A549 (cell line): ENCODE results near the gene SPRR3.

ENCODE experiments used
- CEBPB ChIP-seq, 2 experiments: fragments of >200 bp in 1 of 2; sonication (Bioruptor Twin) in 1 of 2; formaldehyde crosslinking in 1 of 2; IDR thresholded peaks; 2 replicates each; pipeline ENCODE4 v1.6.1; 2012 to 2016
- CTCF ChIP-seq: fragments of >200 bp; sonication (Bioruptor Twin); formaldehyde crosslinking; IDR thresholded peaks from 3 replicates; pipeline ENCODE4 v1.5.1; 2016
- MAFK ChIP-seq: fragments of 450-650 bp; IDR thresholded peaks from 2 replicates; pipeline ENCODE4 v1.6.1; 2014; ENCODE audit not compliant: partially characterized antibody
- PHF8 ChIP-seq: fragments of 200-600 bp; sonication (generic); IDR thresholded peaks from 2 replicates; pipeline ENCODE4 v1.6.1; 2016; ENCODE audit warnings: low read depth, mild to moderate bottlenecking, antibody characterized with exemption, moderate library complexity, borderline replicate concordance
- POLR2A ChIP-seq: IDR thresholded peaks from 2 replicates; pipeline ENCODE4 v1.6.1; 2012; ENCODE audit warnings: mild to moderate bottlenecking, low read length
- ZFP36 ChIP-seq: fragments of 450-650 bp; IDR thresholded peaks from 2 replicates; pipeline ENCODE4 v1.6.1; 2014; ENCODE audit warnings: borderline replicate concordance; ENCODE audit not compliant: partially characterized antibody

GRCh38 chr1:152986578-152986977 is 15.0 kb upstream of the SPRR3 start:
- TF ChIP-seq POLR2A (no peak), MAFK (peak; percentile 76), PHF8 (no peak), CTCF (no peak), ZFP36 (no peak), CEBPB (IDR thresholded peaks at IDR 0.05) (no peak)
